ENCODE measurements around the gene ARPC2. TPM values are rescaled to one million over a fixed set of nuclear protein-coding genes. Genes with fewer than 3 reads are reported as not detected.
A peak's percentile ranks its signal among the peaks of the same experiment; 100 is the strongest.

The ARPC2 gene
- total and polyA plus RNA-seq, 2 of the 13 experiments (the other 11 are each of a cell fraction or from before 2014, with no cell fraction given) = 168 to 303 TPM

GRCh38 chr2:218289639-218290315 lies 72.8 kb downstream of the ARPC2 start (continued):
- TF ChIP-seq AHDC1 (CRISPR knock-in tag; IDR thresholded peaks at IDR 0.05; ENCODE audit: borderline replicate concordance) = peak; percentile 87
- no peak for TF ChIP-seq CSRNP2 (CRISPR knock-in tag; conservative IDR thresholded peaks at IDR 0.05; ENCODE audit: low read depth)
- no peak for TF ChIP-seq HES4 (CRISPR knock-in tag; IDR thresholded peaks at IDR 0.05; ENCODE audit: borderline replicate concordance)
- peak; percentile 83; the same call in 1 of the 2 replicates for TF ChIP-seq RXRA (CRISPR knock-in tag; IDR thresholded peaks at IDR 0.05)
- TF ChIP-seq PBX2 (CRISPR knock-in tag; IDR thresholded peaks at IDR 0.05) = no peak
- no peak for TF ChIP-seq ZNF724P (CRISPR knock-in tag; IDR thresholded peaks at IDR 0.05; ENCODE audit: borderline replicate concordance)
- TF ChIP-seq TARDBP (CRISPR knock-in tag; IDR thresholded peaks at IDR 0.05) = no peak
- TF ChIP-seq ZNF407 (CRISPR knock-in tag; IDR thresholded peaks at IDR 0.05; ENCODE audit: not compliant biosample characterization) = peak; percentile 70
- no peak for TF ChIP-seq ZSCAN29 (CRISPR knock-in tag; conservative IDR thresholded peaks at IDR 0.05)
- no peak for TF ChIP-seq SIN3B (IDR thresholded peaks at IDR 0.05; ENCODE audit: low read length)
